OCI-LY7 (cell line): ENCODE results near the gene CHCHD5. TPM values are rescaled to one million over a fixed set of nuclear protein-coding genes. Genes with fewer than 3 reads are reported as not detected.

Experiments used
- BruUV-seq: library from RNA; stranded (reverse); fragments of 400-500 nt; replicated peaks from 2 replicates; lab custom pipeline; 2021; lab: Mats Ljungman, UMichigan
- CTCF ChIA-PET: fragments of 300-600 bp; sonication (Branson Sonifier 250); formaldehyde crosslinking; loops from one replicate; lab custom pipeline; 2022; ENCODE audit warnings: antibody characterized with exemption; ENCODE audit not compliant: unreplicated experiment; lab: Charles Lee
- POLR2A ChIA-PET: fragments of 300-600 bp; sonication (Branson Sonifier 250); formaldehyde crosslinking; loops from one replicate; lab custom pipeline; 2022; ENCODE audit warnings: antibody characterized with exemption; lab: Charles Lee
- DNase-seq: peaks from one replicate; pipeline ENCODE4 v3.0.0-alpha.2; 2015; ENCODE audit warnings: low spot score
- H2AFZ ChIP-seq: fragments of 200-600 bp; sonication (generic), shearing (Covaris generic); 2 replicates; pipeline ENCODE4 v1.6.1; 2014; ENCODE audit warnings: mild to moderate bottlenecking, antibody characterized with exemption, low read length, moderate library complexity
- H3K27ac ChIP-seq: fragments of 200-600 bp; sonication (generic); 2 replicates; pipeline ENCODE4 v1.5.1; 2014; ENCODE audit warnings: mixed run types, low read depth, mild to moderate bottlenecking, moderate library complexity, low read length, inconsistent platforms; ENCODE audit not compliant: poor library complexity, severe bottlenecking
- H3K36me3 ChIP-seq: fragments of 200-600 bp; sonication (generic); 2 replicates; pipeline ENCODE4 v1.6.1; 2014; ENCODE audit warnings: mild to moderate bottlenecking, antibody characterized with exemption, low read length, moderate library complexity, mixed read lengths; ENCODE audit not compliant: insufficient read depth
- H3K4me1 ChIP-seq: fragments of 200-600 bp; sonication (generic); 2 replicates; pipeline ENCODE4 v1.5.1; 2014; ENCODE audit warnings: mild to moderate bottlenecking, low read length; ENCODE audit not compliant: insufficient read depth, poor library complexity, severe bottlenecking
- H3K4me2 ChIP-seq: fragments of 200-600 bp; sonication (generic); 2 replicates; pipeline ENCODE4 v1.6.1; 2014; ENCODE audit warnings: mild to moderate bottlenecking, low read length
- H3K4me3 ChIP-seq: fragments of 200-600 bp; sonication (generic); 2 replicates; pipeline ENCODE4 v1.5.1; 2014; ENCODE audit warnings: mild to moderate bottlenecking, low read depth, low read length; ENCODE audit not compliant: poor library complexity, severe bottlenecking
- H3K79me2 ChIP-seq: fragments of 200-600 bp; sonication (generic); 2 replicates; pipeline ENCODE4 v1.6.1; 2016; ENCODE audit warnings: low read depth, mild to moderate bottlenecking, low read length, moderate library complexity, mixed read lengths; ENCODE audit not compliant: insufficient read depth
- H3K9me2 ChIP-seq: fragments of 200-600 bp; sonication (generic); 2 replicates; pipeline ENCODE4 v1.6.1; 2016; ENCODE audit warnings: mild to moderate bottlenecking, low read length, mixed read lengths; ENCODE audit not compliant: insufficient read depth
- H3K9me3 ChIP-seq: fragments of 200-600 bp; sonication (generic); 2 replicates; pipeline ENCODE4 v1.6.1; 2014; ENCODE audit warnings: mild to moderate bottlenecking, mixed run types, low read length, mixed read lengths
- H4K20me1 ChIP-seq: fragments of 200-600 bp; sonication (generic); 2 replicates; pipeline ENCODE4 v1.6.1; 2014; ENCODE audit warnings: mild to moderate bottlenecking, antibody characterized with exemption, low read length, moderate library complexity, mixed read lengths; ENCODE audit not compliant: insufficient read depth
- CTCF ChIP-seq: fragments of 200-600 bp; sonication (generic); conservative IDR thresholded peaks from 2 replicates; pipeline ENCODE4 v1.5.1; 2014; ENCODE audit warnings: mild to moderate bottlenecking, antibody characterized with exemption, low read length, moderate library complexity, mixed read lengths
- EZH2phosphoT487 ChIP-seq: fragments of 200-600 bp; sonication (generic); IDR thresholded peaks from 2 replicates; pipeline ENCODE4 v1.6.1; 2018; ENCODE audit warnings: low read depth, borderline replicate concordance, mild to moderate bottlenecking, mixed run types, antibody characterized with exemption, low read length, moderate library complexity, mixed read lengths
- intact Hi-C: fragments of 100-400 bp; cut with micrococcal nuclease; formaldehyde crosslinking; loops from one replicate; pipeline ENCODE4 v1.10.0; 2022; ENCODE audit not compliant: unreplicated experiment
- total RNA-seq, 2 experiments: library from RNA; depleted of rRNA in 1 of 2; stranded (reverse); fragments of >200 nt in 1 of 2; shearing (Covaris generic) in 1 of 2; gene quantifications; 2 replicates each; pipeline ENCODE4 v1.2.3, GENCODE V29; 2014 to 2022

Gene CHCHD5
- total RNA-seq, 2 experiments from 2014 or later = 22.5 to 36.0 TPM

DNA sequence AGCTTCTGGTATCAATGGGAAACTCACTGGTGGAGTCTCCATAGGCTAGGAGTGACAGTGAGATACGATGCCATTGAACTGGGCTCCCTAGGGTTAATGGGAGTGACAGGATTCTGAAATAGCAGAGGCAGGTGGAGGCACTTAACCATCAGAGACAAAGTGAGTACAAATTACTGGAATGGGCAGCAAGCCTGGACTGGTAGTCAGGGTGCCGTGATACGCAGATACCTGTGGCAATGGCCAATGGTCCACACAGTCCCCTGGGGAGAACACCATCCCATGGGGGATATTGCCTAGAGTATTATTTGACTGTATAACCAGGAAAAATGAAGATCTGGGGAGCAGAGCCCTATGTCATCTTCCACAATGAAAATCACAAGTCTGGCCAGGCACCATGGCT, 17.3 kb downstream of the CHCHD5 start:
- CTCF ChIA-PET = no interaction called here
- no peak overlapping the region for H3K27ac ChIP-seq
- BruUV-seq = no TSS peak
- H3K4me3 ChIP-seq = no peak overlapping the region
- H3K9me3 ChIP-seq = no peaks in the 10 kb centered on the region
- no peaks in the 10 kb centered on the region for H3K4me1 ChIP-seq
- H3K4me2 ChIP-seq = no peak overlapping the region
- POLR2A ChIA-PET = interaction anchor here (0.7 kb wide), 1 partner anchor 116 kb away, joined by 4 read pairs; no protein-coding TSS in a partner anchor
- no peaks in the 10 kb centered on the region for H3K9me2 ChIP-seq
- no peaks in the 10 kb centered on the region for H3K79me2 ChIP-seq
- H4K20me1 ChIP-seq = no peaks in the 10 kb centered on the region
- intact Hi-C loops = loop anchor here (10.0 kb wide), 1 partner anchor 353 kb away; no protein-coding TSS in a partner anchor
- H3K36me3 ChIP-seq = no peaks in the 10 kb centered on the region
- DNase-seq = no peak
- TF ChIP-seq CTCF = no peak
- no peak for TF ChIP-seq EZH2phosphoT487
- H2AFZ ChIP-seq = no peak overlapping the region

DNA sequence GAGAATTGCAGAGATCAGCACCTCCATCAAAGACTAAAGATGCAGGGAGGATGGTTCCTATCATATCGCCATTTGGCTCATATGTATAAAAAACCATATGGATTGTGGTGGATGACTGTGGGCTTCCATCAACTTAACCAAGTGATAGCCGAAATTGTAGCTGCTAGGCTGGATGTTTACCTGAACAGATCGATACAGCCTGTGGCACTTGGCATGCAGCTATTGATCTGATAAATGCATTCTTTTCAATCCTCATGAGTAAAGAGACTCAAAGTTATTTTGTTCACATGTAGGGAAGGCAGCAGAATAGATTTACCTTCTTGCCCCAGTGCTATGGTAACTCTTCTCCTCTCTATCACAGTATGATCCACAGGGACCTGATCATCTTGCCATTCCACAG, 18.5 kb downstream of the CHCHD5 start:
- Histone ChIP-seq H2AFZ (no peak overlapping the region), H3K4me3 (no peak overlapping the region), H3K36me3 (no peaks in the 10 kb centered on the region), H4K20me1 (no peaks in the 10 kb centered on the region), H3K27ac (no peak overlapping the region), H3K9me3 (no peaks in the 10 kb centered on the region), H3K4me1 (no peaks in the 10 kb centered on the region), H3K4me2 (no peak overlapping the region), H3K9me2 (no peaks in the 10 kb centered on the region), H3K79me2 (no peaks in the 10 kb centered on the region)
- ChIA-PET CTCF (no interaction called here), POLR2A (no interaction called here)
- DNase-seq = no peak
- BruUV-seq = no TSS peak
- intact Hi-C loops = loop anchor here (10.0 kb wide), 1 partner anchor 352 kb away; no protein-coding TSS in a partner anchor
- TF ChIP-seq EZH2phosphoT487 (no peak), CTCF (no peak)

GRCh38 chr2:112603731-112604130, 19.3 kb downstream of the CHCHD5 start:
- intact Hi-C loops = loop anchor here (10.0 kb wide), 1 partner anchor 351 kb away; no protein-coding TSS in a partner anchor
- Histone ChIP-seq H3K9me3 (no peaks in the 10 kb centered on the region), H3K4me2 (no peak overlapping the region), H3K27ac (no peak overlapping the region), H2AFZ (no peak overlapping the region), H3K4me1 (no peaks in the 10 kb centered on the region), H4K20me1 (no peaks in the 10 kb centered on the region), H3K4me3 (no peak overlapping the region), H3K9me2 (no peaks in the 10 kb centered on the region), H3K36me3 (no peaks in the 10 kb centered on the region), H3K79me2 (no peaks in the 10 kb centered on the region)
- ChIA-PET CTCF (no interaction called here), POLR2A (no interaction called here)
- DNase-seq = no peak
- TF ChIP-seq CTCF (no peak), EZH2phosphoT487 (no peak)
- no TSS peak for BruUV-seq
